AG08395 (cell line): ENCODE results near the gene ISM2.
A peak's percentile ranks its signal among the peaks of the same experiment; 100 is the strongest.

Experiments used
- DNase-seq: peaks from one replicate; pipeline ENCODE4 v3.0.0; 2012; ENCODE audit warnings: mixed read lengths, low spot score

The ISM2 gene

GRCh38 chr14:77469067-77469505 is 29.5 kb downstream of the ISM2 start:
- no peak for DNase-seq

- no peak for DNase-seq
These were observed 30.8 kb downstream of the ISM2 start for GRCh38 chr14:77467801-77468200.

DNA sequence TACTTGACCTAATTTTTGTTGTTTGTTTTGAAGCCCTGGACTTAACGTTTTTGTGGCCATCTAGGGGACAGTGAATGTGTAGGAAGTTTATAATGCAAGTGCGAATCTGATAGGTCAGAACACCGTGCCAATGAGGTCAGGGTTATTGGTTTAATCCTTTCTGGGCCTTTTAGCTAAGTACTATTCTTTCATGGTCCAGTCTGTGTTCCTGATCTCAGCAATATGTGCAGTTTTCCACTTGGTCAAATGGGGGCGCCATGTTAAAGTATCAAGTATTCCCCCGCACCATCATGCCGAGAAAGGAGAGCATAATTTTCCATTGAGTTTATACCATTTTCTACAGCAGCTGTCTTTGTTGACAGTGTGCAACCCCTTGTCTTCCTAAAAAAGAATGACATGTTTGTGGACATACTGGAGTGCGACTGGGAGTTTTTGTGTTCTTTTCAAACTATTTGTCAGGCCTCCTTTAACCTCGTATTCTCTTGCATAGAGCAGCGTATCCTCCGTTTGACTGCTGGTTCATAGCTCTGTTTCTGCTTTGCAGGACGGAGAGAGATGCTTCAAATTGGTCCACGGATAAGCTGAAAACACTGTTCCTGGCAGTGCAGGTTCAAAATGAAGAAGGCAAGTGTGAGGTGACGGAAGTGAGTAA is 39.4 kb downstream of the ISM2 start:
- DNase-seq, result peak; percentile 55

GRCh38 chr14:77458249-77458950 is 40.2 kb downstream of the ISM2 start:
- DNase-seq, result peak; percentile 28

DNA sequence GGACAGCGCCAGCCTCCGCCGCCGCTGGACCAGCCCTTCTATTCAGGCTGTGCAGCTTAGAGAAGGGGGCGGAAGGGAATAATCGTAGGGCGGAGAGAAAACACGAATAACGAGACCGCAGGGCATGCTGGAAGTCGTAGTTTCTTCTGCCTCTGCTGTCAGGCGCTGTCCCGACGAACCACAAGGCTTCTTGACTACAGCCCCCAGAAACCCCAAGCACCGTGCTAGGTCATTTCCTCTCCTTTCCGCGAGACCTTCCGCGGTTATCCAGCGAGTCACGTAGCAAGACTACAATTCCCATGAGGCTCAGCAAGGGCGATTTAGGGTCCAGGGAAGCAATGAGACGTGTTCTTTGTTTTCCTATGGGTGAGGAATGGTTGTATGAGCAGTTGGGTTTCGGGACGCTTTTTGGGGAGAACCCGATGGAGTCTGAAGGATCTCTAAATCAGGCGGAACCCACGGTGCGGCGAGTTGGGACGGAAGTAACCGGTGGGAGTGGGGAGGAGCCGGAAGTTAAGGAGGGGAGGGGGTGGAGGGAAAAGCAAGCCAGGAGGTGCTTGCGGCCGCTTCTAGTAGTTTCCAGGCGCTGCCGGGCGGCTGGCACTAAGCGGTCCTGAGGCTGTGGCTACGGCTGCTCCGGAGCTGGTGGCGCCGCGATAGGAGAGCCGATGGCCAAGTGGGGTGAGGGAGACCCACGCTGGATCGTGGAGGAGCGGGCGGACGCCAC is 40.9 kb downstream of the ISM2 start, which contains the start of the genes AHSA1 and VIPAS39:
AHSA1 (plus strand) TSS at position 572 of the 727 bp plus-strand sequence; CDS start at position 669, 97 bp downstream.
VIPAS39 (minus strand) TSS at position 80 of the 727 bp plus-strand sequence. CDS start 3,499 bp downstream, outside the sequence.
- peak; percentile 96 for DNase-seq

GRCh38 chr14:77457115-77457521 is 41.5 kb downstream of the ISM2 start:
- peak; percentile 26 for DNase-seq

DNA sequence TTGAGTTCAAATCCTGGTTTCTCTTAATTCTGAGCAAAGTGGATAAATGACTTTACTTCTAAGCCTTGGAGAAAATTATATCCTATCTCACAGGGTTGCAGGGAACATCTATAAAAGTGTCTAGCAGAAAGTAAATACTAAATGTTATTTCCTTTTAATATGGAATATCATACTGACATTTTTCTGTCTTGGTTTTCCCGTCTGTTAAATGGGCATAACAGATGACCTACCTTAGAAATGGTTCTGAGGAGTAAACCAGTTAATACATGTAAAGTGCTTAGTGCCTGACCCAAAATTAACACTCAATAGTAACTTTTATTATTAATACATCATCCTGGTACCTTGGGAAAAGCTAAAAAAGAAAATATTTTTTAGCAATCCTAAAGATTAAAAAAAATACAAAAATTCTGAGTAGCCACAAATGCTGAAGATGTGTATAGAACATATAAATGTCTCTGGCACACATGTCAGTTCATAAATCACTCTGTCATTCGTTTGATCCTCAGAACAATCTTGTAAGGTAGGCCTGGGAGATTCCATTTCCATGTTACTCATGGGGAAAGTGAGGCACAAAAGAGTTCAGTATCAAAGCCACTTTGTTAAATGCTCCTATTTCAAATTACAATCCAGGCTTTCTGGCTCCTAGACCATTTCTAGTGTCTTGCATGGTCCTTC is 42.5 kb downstream of the ISM2 start:
- DNase-seq, result no peak

- no peak for DNase-seq
These were observed 56.4 kb downstream of the ISM2 start for GRCh38 chr14:77442196-77442595.

- no peak for DNase-seq
These were observed 58.8 kb downstream of the ISM2 start for GRCh38 chr14:77439861-77440260.

GRCh38 chr14:77438596-77438995 is 60.0 kb downstream of the ISM2 start:
- no peak for DNase-seq

- DNase-seq, result no peak
These were observed 62.6 kb downstream of the ISM2 start for GRCh38 chr14:77436042-77436441.

GRCh38 chr14:77426396-77426795 is 72.2 kb downstream of the ISM2 start:
- no peak for DNase-seq

DNA sequence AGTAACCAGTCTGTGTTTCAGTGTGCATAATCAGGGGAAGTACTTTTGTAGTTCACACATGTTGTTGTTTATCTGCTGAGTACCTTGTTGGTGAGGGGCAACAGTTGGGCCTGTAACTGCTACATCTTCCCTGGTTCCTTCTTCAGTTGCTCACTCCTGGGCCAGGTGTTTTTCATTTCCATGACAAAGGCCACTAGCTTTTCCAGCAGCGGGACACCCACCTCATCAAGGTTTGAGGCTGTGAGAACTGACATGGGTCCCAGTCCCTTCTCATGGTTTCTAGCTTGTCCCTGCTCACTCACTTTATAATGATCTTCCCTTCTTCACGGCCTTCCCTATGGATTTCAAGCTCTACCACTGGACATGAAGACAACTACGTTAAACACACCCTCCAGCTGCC is 73.8 kb downstream of the ISM2 start:
- DNase-seq, result no peak
